SK-N-SH treated with all-trans-retinoic acid at 6 μM for 48 hours (cell line): ENCODE data around the gene IL15RA.

Experiments
- ZNF565 ChIP-seq: fragments of 450-650 bp; formaldehyde crosslinking; conservative IDR thresholded peaks from 2 replicates; pipeline ENCODE4 v1.5.0; 2020; ENCODE audit warnings: low read depth, mild to moderate bottlenecking, moderate library complexity
- TF ChIP-seq, protein P1 (sequence below): fragments of 250-450 bp; sonication (Bioruptor Pico); IDR thresholded peaks from 2 replicates; pipeline ENCODE4 v1.8.0; 2020; ENCODE audit warnings: mild to moderate bottlenecking, moderate library complexity, borderline replicate concordance
- TF ChIP-seq, protein P2 (sequence below): fragments of 250-450 bp; sonication (Bioruptor Pico); IDR thresholded peaks from 2 replicates; pipeline ENCODE4 v1.5.1; 2021; ENCODE audit warnings: mild to moderate bottlenecking, moderate library complexity

DNA sequence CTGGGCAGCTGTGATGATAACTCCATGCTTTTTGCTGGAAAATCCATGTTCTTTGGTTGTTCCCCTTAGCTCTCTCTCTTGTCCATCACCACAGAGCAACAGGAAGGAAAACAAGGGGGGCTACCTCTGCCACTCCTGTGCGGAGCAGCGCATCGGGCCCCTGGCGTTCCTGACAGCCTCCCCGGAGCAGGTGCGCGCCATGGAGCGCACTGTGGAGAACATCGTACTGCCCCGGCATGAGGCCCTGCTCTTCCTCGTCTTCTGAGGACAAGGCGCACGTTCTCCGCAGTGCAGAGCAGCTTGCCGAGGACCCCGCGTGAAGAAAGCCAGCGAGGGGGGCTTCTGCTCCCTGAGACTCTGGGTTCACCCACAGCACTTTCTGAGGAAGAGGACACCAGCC, 40.3 kb downstream of the IL15RA start:
- TF ChIP-seq, protein P1, sequence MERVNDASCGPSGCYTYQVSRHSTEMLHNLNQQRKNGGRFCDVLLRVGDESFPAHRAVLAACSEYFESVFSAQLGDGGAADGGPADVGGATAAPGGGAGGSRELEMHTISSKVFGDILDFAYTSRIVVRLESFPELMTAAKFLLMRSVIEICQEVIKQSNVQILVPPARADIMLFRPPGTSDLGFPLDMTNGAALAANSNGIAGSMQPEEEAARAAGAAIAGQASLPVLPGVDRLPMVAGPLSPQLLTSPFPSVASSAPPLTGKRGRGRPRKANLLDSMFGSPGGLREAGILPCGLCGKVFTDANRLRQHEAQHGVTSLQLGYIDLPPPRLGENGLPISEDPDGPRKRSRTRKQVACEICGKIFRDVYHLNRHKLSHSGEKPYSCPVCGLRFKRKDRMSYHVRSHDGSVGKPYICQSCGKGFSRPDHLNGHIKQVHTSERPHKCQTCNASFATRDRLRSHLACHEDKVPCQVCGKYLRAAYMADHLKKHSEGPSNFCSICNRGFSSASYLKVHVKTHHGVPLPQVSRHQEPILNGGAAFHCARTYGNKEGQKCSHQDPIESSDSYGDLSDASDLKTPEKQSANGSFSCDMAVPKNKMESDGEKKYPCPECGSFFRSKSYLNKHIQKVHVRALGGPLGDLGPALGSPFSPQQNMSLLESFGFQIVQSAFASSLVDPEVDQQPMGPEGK (CRISPR knock-in tag): no peak
- TF ChIP-seq, protein P2, sequence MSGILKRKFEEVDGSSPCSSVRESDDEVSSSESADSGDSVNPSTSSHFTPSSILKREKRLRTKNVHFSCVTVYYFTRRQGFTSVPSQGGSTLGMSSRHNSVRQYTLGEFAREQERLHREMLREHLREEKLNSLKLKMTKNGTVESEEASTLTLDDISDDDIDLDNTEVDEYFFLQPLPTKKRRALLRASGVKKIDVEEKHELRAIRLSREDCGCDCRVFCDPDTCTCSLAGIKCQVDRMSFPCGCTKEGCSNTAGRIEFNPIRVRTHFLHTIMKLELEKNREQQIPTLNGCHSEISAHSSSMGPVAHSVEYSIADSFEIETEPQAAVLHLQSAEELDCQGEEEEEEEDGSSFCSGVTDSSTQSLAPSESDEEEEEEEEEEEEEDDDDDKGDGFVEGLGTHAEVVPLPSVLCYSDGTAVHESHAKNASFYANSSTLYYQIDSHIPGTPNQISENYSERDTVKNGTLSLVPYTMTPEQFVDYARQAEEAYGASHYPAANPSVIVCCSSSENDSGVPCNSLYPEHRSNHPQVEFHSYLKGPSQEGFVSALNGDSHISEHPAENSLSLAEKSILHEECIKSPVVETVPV (CRISPR knock-in tag): no peak
- no peak for TF ChIP-seq ZNF565 (CRISPR knock-in tag)
